GM12872 (cell line): ENCODE measurements around the gene LBR.

Source experiments
- TF ChIP-seq, protein P1 (sequence below): IDR thresholded peaks from 3 replicates; pipeline ENCODE4 v1.5.1; 2011; ENCODE audit warnings: low read depth, mild to moderate bottlenecking, low read length, moderate library complexity; ENCODE audit not compliant: insufficient read depth

Gene LBR

DNA sequence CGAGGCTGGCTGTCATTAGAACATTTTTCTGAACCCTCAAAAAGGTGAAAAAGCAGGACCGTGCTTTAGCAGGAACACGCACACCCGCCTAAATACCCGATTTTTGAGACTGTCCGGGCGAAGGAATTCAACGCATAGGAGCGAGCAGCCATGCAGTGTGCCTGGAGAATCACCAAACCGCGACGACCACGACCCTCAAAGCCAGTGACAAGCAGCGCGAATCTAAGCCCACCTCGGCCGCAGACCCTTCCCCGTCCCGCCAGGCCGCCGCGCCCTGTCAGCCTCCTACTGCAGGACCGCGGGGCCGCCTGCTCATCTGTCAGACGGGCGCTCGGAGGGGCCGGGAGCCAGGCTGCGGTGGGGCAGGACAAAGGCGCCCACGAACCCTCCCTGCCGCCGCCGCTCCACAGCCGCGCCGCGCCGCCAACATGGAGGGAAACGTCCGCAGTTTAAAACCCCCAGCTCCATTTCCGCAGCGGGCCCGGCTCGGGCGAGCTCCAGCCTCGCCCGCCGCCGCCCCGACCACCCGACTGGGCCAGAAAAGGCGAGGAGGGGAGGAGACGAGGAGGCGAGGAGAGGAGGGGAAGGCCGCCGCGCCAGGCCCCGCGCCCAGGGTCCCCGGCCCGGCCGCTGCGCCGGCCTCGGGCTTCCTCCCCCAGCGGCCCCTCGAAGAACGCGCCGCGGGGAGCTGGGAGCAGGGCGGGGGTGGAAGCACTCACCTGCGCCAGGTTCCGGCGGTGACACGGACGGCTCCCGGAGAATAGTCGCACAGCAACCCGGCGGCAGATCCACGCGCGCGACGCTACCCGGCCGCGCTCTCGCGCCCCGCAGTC lies at the start of gene LBR:
TSS of gene LBR (minus strand) at position 804 of the 833 bp plus-strand sequence. CDS start 3,963 bp downstream, outside the sequence.
- TF ChIP-seq, protein P1, sequence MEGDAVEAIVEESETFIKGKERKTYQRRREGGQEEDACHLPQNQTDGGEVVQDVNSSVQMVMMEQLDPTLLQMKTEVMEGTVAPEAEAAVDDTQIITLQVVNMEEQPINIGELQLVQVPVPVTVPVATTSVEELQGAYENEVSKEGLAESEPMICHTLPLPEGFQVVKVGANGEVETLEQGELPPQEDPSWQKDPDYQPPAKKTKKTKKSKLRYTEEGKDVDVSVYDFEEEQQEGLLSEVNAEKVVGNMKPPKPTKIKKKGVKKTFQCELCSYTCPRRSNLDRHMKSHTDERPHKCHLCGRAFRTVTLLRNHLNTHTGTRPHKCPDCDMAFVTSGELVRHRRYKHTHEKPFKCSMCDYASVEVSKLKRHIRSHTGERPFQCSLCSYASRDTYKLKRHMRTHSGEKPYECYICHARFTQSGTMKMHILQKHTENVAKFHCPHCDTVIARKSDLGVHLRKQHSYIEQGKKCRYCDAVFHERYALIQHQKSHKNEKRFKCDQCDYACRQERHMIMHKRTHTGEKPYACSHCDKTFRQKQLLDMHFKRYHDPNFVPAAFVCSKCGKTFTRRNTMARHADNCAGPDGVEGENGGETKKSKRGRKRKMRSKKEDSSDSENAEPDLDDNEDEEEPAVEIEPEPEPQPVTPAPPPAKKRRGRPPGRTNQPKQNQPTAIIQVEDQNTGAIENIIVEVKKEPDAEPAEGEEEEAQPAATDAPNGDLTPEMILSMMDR: no peak

DNA sequence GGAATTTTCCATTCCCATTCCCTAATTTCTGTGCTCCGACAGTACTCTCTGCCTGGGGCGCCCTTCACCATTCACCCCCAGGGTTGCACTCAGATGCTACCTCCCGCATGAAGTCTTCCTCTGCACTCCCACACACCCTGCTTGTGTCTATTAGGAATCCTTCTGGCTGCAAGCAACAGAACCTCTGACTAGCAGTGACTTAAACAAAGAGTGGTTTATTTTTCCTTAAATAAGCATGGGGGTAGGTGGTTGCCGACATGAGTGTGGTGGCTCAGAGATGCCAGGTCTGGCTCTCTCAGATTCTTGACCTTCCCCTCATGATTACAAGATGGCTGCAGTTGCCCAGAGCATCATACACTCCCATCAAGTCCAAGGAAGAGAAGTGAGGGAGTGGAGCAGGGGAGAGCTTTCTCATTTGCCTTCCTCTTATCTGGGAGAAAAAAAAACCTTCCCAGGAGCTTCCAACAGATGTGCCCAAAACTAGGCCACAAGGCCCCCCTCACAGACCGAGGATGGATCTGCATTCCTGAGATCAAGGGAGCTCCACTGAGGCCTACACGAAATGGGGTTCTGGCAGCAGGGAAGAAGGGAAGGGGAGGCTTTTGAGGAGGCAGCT lies 49.6 kb upstream of the LBR start:
- TF ChIP-seq, protein P1: no peak

DNA sequence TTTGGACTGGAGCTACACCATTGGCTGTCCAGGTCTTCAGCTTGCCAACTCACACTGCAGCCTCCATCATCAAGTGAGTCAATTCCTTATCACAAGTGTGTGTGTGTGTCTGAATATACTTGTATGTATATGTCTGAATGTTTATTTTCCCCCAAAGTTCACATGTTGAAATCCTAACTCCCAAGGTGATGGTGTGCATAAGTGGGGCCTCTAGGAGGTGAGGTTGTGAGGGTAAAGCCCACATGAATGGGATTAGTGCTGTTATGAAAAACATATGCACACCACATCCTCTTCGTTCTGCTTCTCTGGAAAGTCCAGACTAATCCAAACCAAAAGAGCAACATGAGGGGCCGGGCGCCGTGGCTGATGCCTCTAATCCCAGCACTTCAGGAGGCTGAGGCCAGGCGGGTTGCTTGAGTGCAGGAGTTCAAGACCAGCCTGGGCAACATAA lies 48.7 kb upstream of the LBR start:
- TF ChIP-seq, protein P1: no peak

DNA sequence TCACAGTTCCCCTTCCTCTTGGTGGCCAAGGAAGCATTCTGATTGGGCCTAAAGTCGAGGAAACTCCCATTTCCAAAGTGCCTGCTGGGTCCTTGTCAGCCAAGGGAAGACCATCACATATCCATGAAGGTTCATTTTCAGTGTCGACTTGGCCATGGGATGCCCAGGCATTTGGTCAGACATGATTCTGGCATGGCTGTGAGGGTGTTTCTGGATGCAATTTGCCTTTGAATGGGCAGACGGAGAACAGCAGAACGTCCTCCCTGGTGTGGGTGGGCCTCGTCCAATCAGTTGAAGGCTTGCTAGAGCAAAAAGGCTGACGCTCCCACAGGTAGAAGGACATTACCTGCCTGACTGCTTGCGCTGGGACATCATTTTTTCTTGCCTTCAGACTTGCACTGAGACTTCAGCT lies 48.3 kb upstream of the LBR start:
- TF ChIP-seq, protein P1: no peak

DNA sequence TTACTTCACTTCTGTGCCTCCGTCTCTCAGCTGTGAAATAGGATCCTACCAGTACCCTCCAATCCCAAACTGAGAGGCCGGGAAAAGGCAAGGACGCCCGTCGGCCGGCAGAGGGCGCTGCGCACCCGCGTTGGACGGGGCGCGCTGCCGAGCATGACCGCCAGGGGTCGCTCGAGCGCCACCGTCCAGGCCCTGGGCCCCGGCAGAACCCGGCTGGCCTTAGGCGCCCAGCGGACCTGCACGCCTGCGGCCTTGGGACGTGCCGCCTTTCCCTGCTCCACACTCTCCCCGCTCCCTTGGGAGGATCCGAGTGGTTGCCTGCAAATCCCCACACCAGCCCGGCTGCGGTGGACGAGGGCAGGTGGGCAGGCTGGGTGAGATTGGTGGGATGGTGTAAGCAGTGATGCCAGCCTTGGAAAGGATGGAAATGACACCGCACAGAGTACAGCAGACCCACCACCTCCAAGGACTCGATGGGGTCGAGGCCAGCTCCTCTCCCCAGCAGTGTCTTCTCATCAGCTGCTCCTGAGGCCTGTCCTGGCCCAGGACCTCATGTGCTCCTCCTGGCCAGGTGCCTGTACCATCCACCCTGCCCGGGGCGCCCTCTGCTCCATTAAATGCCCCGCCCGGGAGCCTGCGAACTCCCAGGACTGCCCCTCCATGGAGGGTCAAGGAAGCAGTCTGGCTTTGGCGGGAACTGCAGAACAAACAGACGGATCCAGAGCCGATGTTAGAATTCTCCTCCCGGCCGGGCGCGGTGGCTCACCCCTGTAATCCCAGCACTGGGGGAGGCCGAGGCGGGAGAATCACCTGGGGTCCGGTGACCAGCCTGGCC lies 47.4 kb upstream of the LBR start:
- TF ChIP-seq, protein P1: peak; percentile 100

DNA sequence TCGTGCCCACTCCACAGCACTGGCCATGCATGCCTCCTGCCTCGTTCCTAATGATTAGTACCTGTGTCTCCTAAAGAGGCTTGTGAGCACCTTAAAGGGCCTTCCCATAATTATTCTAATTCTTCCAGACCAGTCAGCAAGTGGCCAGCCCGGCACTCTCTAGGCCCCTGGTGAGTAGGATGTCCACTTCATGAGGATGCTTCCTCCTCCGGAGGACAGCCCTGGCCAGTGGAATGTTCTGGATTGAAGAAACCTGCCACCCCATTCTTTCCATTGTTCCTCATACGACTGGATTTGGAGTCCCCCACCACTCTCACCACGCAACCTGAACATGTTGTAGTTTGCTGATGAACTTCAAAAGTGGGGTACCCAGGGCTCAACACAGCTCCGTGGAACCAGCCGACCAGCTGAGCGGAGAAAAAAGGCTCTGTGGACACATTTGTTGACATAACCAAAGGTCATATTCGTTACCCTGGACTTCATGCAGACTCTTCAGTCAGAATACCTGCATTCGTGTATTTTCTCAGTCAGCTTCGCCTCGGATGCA lies 46.7 kb upstream of the LBR start:
- TF ChIP-seq, protein P1: no peak
